Osteocyte (in vitro differentiated cells): ENCODE measurements around the gene ATP2C2. TPM values are rescaled to one million over a fixed set of nuclear protein-coding genes. Genes with fewer than 3 reads are reported as not detected.
"Not testable (repeated sequence)": the region's sequence is repeated elsewhere in the genome, so short reads cannot be mapped to it uniquely, and the experiment has no call there.

ENCODE experiments used
- DNase-seq: peaks from one replicate; pipeline ENCODE4 v3.0.0; 2021; ENCODE audit warnings: mixed read lengths; ENCODE audit not compliant: unreplicated experiment; ENCODE audit errors: extremely low spot score
- H3K27ac Mint-ChIP-seq: one replicate; pipeline ENCODE4 v1.8.0; 2021; ENCODE audit warnings: mild to moderate bottlenecking, mixed read lengths; ENCODE audit not compliant: unreplicated experiment
- H3K27me3 Mint-ChIP-seq: one replicate; pipeline ENCODE4 v1.8.0; 2021; ENCODE audit warnings: mixed read lengths; ENCODE audit not compliant: unreplicated experiment
- H3K36me3 Mint-ChIP-seq: one replicate; pipeline ENCODE4 v1.8.0; 2021; ENCODE audit warnings: mixed read lengths; ENCODE audit not compliant: unreplicated experiment
- H3K4me1 Mint-ChIP-seq: one replicate; pipeline ENCODE4 v1.8.0; 2021; ENCODE audit warnings: mixed read lengths; ENCODE audit not compliant: unreplicated experiment
- H3K4me3 Mint-ChIP-seq: one replicate; pipeline ENCODE4 v1.8.0; 2021; ENCODE audit warnings: mild to moderate bottlenecking, moderate library complexity, mixed read lengths; ENCODE audit not compliant: unreplicated experiment
- H3K9me3 Mint-ChIP-seq: one replicate; pipeline ENCODE4 v1.8.0; 2021; ENCODE audit warnings: mixed read lengths; ENCODE audit not compliant: unreplicated experiment
- CTCF ChIP-seq: fragments of 200-600 bp; sonication (generic); IDR thresholded peaks from 2 replicates; pipeline ENCODE4 v1.5.0; 2021; ENCODE audit warnings: antibody characterized with exemption, mild to moderate bottlenecking, moderate library complexity
- total RNA-seq: library from RNA; stranded (reverse); gene quantifications from 2 replicates; pipeline ENCODE4 v1.2.1, GENCODE V29; 2021

Gene ATP2C2
- total RNA-seq, 1 donor from 2014 or later = not detected

DNA sequence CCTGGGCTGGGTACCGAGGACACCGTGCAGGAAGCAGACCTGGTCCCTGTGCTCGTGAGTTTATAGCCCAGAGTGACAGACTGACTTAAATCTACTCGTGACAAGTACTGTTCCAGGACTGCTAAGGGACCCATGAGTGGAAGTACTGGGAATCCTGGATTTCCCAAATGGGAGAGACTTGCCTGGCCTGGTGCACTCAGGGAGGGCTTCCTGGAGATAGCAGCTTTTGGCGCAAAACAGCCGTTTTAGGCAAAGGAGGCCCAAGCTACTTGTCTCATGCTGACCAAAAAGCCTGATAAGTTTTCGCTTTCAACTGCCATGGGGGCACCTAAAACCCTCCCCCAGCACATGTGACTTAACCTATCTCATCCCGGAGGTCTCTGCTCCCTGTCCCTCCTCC, 51.4 kb downstream of the ATP2C2 start:
- Mint-ChIP-seq H3K4me1 (peaks cover 2% of the 10 kb centered on the region), H3K27ac (no peak overlapping the region), H3K27me3 (peaks cover 38% of the 10 kb centered on the region), H3K36me3 (no peaks in the 10 kb centered on the region), H3K9me3 (no peaks in the 10 kb centered on the region), H3K4me3 (no peak overlapping the region)
- DNase-seq = no peak
- no peak for TF ChIP-seq CTCF

- not testable (repeated sequence) for H3K4me3 Mint-ChIP-seq, DNase-seq, H3K27ac Mint-ChIP-seq, H3K36me3 Mint-ChIP-seq, H3K9me3 Mint-ChIP-seq, H3K4me1 Mint-ChIP-seq
- peaks cover 38% of the 10 kb centered on the region for H3K27me3 Mint-ChIP-seq
Observed at GRCh38 chr16:84420556-84420955, 52.2 kb downstream of the ATP2C2 start.

DNA sequence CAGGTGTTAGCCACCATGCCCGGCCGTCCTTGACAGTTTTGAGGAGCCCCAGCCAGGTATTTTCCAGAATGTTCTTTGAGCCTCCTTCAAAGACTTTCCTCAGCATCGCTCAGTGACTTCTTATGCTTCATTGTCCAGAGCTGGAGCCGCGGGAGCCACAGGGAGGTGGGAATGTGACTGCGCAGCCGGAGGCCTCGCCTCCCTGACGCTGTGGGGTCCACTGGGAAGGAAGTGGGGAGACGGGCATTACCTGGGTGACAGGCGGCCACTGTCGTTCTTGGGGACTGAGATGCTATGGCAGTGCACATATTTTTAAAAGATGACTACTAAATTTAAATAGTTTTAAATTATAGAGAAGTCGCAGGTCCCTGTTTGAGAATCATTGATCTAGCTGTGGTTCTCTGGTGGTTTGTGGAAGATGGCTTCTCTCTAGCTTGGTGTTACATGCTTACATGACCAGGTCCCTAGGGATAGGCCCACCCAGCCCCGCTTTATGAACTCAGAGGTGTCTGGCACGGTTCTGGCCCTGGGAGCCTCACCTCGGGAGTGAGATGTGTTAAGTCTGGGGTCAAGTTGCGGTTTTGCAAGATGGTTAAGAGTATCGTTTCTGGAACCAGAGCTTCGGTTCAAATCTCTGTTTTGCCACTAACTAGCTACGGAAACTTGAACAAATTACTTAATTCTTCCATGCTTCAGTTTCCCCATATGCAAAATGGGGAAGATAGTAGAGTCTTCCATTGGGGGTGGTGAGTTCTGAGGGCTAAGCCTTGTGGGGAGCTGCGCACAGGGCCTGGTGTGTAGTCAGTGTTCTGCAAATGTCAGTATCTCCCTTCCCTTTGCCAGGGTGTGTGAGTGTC, 53.0 kb downstream of the ATP2C2 start:
- Mint-ChIP-seq H3K4me1 (no peaks in the 10 kb centered on the region), H3K4me3 (no peak overlapping the region), H3K9me3 (no peaks in the 10 kb centered on the region), H3K36me3 (no peaks in the 10 kb centered on the region), H3K27ac (no peak overlapping the region), H3K27me3 (peaks cover 39% of the 10 kb centered on the region)
- no peak for TF ChIP-seq CTCF
- no peak for DNase-seq

- H3K36me3 Mint-ChIP-seq = no peaks in the 10 kb centered on the region
- no peak for TF ChIP-seq CTCF
- H3K27ac Mint-ChIP-seq = no peak overlapping the region
- no peaks in the 10 kb centered on the region for H3K4me1 Mint-ChIP-seq
- H3K4me3 Mint-ChIP-seq = no peak overlapping the region
- no peak for DNase-seq
- H3K27me3 Mint-ChIP-seq = peaks cover 42% of the 10 kb centered on the region
- no peaks in the 10 kb centered on the region for H3K9me3 Mint-ChIP-seq
Observed at GRCh38 chr16:84421938-84422220, 53.5 kb downstream of the ATP2C2 start.

GRCh38 chr16:84423416-84423837, 55.1 kb downstream of the ATP2C2 start:
- Mint-ChIP-seq H3K36me3 (no peaks in the 10 kb centered on the region), H3K4me1 (no peaks in the 10 kb centered on the region), H3K4me3 (no peak overlapping the region), H3K27ac (no peak overlapping the region), H3K9me3 (no peaks in the 10 kb centered on the region), H3K27me3 (peaks cover 36% of the 10 kb centered on the region)
- TF ChIP-seq CTCF = no peak
- no peak for DNase-seq
